ENCODE results near the gene MIS18A.

MIS18A gene

GRCh38 chr21:32248571-32249461, 30.0 kb downstream of the MIS18A start:
- H3K4me3 ChIP-seq (ENCODE audit: low read depth, low read length): no peak overlapping the region
- no peak for DNase-seq (ENCODE audit: low read depth)
- TF ChIP-seq, protein P1, sequence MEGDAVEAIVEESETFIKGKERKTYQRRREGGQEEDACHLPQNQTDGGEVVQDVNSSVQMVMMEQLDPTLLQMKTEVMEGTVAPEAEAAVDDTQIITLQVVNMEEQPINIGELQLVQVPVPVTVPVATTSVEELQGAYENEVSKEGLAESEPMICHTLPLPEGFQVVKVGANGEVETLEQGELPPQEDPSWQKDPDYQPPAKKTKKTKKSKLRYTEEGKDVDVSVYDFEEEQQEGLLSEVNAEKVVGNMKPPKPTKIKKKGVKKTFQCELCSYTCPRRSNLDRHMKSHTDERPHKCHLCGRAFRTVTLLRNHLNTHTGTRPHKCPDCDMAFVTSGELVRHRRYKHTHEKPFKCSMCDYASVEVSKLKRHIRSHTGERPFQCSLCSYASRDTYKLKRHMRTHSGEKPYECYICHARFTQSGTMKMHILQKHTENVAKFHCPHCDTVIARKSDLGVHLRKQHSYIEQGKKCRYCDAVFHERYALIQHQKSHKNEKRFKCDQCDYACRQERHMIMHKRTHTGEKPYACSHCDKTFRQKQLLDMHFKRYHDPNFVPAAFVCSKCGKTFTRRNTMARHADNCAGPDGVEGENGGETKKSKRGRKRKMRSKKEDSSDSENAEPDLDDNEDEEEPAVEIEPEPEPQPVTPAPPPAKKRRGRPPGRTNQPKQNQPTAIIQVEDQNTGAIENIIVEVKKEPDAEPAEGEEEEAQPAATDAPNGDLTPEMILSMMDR (IDR thresholded peaks at IDR 0.05; ENCODE audit: low read depth, low read length, missing control alignments): no peak

DNA sequence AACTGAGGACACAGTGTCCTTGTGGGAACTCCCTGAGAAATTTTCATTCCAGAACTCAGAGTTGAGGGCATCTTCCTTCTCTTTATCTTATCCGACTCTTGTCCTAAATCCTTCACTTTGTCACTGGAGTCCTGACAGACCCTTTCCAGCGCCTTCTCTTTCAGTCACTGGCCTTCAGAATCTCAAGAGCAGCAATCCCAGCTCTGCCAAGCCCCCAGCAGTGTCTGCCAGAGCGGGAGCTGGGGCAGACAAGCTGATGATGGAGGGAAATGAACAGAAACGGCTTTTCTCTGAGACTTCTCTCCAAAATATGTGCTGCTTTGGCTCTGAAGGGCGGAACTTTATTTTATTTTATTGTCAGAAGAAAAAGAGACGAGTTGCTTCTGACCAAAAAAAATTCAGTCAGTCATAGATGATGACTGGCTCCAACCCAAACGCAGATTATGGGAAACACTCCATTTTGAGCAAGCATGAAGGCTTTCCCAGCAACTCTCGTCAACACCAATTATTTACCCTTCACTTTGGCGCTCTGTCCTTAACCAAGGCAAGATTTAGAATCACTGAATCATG, 32.2 kb downstream of the MIS18A start:
- DNase-seq (ENCODE audit: low read depth): no peak
- TF ChIP-seq, protein P1 (IDR thresholded peaks at IDR 0.05; ENCODE audit: low read depth, low read length, missing control alignments): no peak
- no peak overlapping the region for H3K4me3 ChIP-seq (ENCODE audit: low read depth, low read length)

GRCh38 chr21:32245971-32246370, 32.9 kb downstream of the MIS18A start:
- DNase-seq (ENCODE audit: low read depth): no peak
- TF ChIP-seq, protein P1 (IDR thresholded peaks at IDR 0.05; ENCODE audit: low read depth, low read length, missing control alignments): no peak
- H3K4me3 ChIP-seq (ENCODE audit: low read depth, low read length): no peak overlapping the region

DNA sequence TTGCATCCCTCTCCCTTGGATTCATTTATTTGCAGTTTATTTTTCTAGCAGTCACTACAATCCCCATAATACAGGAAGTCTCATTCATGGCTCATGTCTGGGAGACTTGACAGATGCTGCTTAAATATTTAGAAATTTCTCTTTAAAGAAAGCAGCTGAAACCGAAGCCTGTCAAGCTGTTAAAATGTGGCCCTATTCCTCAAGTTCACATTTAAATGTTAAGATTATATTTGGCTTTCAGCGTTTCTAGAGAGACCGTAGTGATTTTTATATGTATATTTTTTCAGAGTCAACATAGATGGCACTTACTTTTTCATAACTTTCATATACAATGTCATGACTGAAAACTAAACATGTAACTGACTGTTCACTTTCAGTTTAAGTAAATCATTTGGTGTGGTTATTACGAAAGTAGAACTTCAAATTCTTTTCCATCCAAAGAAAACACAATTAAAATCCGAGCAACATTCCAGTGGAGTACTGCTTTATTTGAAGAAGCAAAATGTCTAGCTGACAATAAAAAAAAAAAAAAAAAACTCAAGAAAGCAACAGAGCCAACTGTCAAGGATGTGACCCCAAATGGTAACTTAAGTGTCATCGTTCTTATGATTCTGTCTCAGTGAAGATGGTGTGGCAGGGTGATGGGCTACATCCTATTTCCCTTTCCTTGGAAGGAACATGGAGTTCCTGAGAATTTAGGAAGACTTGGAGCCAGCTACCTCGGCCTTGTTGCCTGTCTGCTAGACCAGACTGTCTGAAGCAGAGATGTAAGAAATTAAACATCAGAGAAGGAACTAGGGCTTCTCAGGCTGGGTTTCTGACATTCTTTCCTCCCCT, 37.8 kb downstream of the MIS18A start:
- TF ChIP-seq, protein P1 (IDR thresholded peaks at IDR 0.05; ENCODE audit: low read depth, low read length, missing control alignments): no peak
- no peak overlapping the region; the same call in 1 of the 2 replicates for H3K4me3 ChIP-seq (ENCODE audit: low read depth, low read length)
- no peak for DNase-seq (ENCODE audit: low read depth)

- TF ChIP-seq, protein P1 (IDR thresholded peaks at IDR 0.05; ENCODE audit: low read depth, low read length, missing control alignments): no peak
- no peak for DNase-seq (ENCODE audit: low read depth)
- no peak overlapping the region for H3K4me3 ChIP-seq (ENCODE audit: low read depth, low read length)
Measured at GRCh38 chr21:32239551-32239950, 39.3 kb downstream of the MIS18A start.

DNA sequence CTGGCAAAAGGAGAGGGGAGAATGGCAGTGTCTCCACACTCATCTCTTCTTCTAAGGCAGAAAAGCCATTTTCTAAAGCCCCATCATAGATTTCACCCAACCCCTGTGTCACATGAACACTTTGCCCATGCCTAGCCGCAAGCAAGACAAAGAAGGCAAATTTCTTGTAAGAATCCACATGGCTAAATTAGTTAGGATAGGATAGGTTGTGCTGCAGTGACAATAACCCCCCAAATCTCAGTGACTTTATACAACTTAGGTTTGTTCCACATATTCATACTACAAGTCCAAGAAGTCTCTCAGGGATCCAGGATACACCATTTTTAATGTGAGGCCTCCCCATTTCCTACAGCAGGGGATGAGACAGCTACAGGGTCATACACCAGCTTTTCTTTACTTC, 40.8 kb downstream of the MIS18A start:
- no peak for DNase-seq (ENCODE audit: low read depth)
- TF ChIP-seq, protein P1 (IDR thresholded peaks at IDR 0.05; ENCODE audit: low read depth, low read length, missing control alignments): no peak
- no peak overlapping the region for H3K4me3 ChIP-seq (ENCODE audit: low read depth, low read length)

Measured in GM12864 (cell line).